Effector memory CD8-positive, alpha-beta T cell (primary cell): ENCODE results near the gene RABGAP1L.
"Not testable (repeated sequence)": the region's sequence is repeated elsewhere in the genome, so short reads cannot be mapped to it uniquely, and the experiment has no call there.

Experiments
- ATAC-seq: fragments of 150-1000 bp; cut with Tn5 transposase; replicated peaks from 2 replicates; pipeline ENCODE4 v1.10.0; 2021; ENCODE audit warnings: mild to moderate bottlenecking, moderate library complexity
- DNase-seq, 3 experiments: peaks; one replicate each; pipeline ENCODE4 v3.0.0; 2021
- H3K27ac Mint-ChIP-seq, 2 donors: one replicate each; pipeline ENCODE4 v1.8.0; 2022; ENCODE audit warnings: mild to moderate bottlenecking in 2 of 2, mixed read lengths in 2 of 2, moderate library complexity in 2 of 2
- H3K27me3 Mint-ChIP-seq, 2 donors: one replicate each; pipeline ENCODE4 v1.8.0; 2022; ENCODE audit warnings: mixed read lengths in 2 of 2
- H3K36me3 Mint-ChIP-seq: one replicate; pipeline ENCODE4 v1.8.0; 2022; ENCODE audit warnings: mild to moderate bottlenecking, moderate library complexity, mixed read lengths; ENCODE audit not compliant: insufficient read depth
- H3K4me1 Mint-ChIP-seq, 2 donors: one replicate each; pipeline ENCODE4 v1.8.0; 2022; ENCODE audit warnings: low read depth in 2 of 2, mixed read lengths in 2 of 2
- H3K4me3 Mint-ChIP-seq, 2 donors: one replicate each; pipeline ENCODE4 v1.8.0; 2022; ENCODE audit warnings: mild to moderate bottlenecking in 2 of 2, mixed read lengths in 2 of 2, moderate library complexity in 2 of 2
- H3K9me3 Mint-ChIP-seq, 2 donors: one replicate each; pipeline ENCODE4 v1.8.0; 2022; ENCODE audit warnings: mixed read lengths in 2 of 2

RABGAP1L gene

DNA sequence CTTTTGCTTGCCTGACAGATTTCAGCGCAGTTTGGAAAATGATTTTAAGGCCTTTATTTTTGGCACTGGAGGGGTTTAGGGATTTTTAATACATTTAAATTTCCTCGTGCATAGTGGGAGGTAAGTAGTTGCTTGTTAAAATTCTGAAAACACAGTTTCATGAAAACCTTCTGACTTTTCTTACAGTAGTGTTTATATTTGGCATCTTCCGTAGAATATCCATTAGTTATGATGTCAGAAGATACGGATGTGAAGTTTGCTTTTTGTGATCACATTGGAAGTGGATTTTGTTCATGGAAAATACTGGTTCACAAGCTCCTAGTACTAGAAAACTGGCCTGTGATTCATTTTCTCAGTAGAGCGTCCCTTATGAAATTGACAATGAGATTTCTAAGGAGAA, 1.3 kb downstream of the RABGAP1L start:
- H3K27ac Mint-ChIP-seq, result peak overlapping the region; percentile 96
- H3K4me3 Mint-ChIP-seq, result peak overlapping the region; percentile 95 to 96
- peaks cover 24% of the 10 kb centered on the region for H3K36me3 Mint-ChIP-seq
- DNase-seq, result no peak
- ATAC-seq, result no peak
- no peaks in the 10 kb centered on the region for H3K9me3 Mint-ChIP-seq
- peaks cover 48 to 77% of the 10 kb centered on the region in 2 donors for H3K4me1 Mint-ChIP-seq
- H3K27me3 Mint-ChIP-seq, result no peaks in the 10 kb centered on the region

GRCh38 chr1:174161813-174162212, 2.5 kb downstream of the RABGAP1L start:
- no peaks in the 10 kb centered on the region for H3K9me3 Mint-ChIP-seq
- H3K27ac Mint-ChIP-seq, result peak overlapping the region; percentile 59 to 96
- no peaks in the 10 kb centered on the region for H3K27me3 Mint-ChIP-seq
- ATAC-seq (no peak), DNase-seq (no peak)
- H3K4me3 Mint-ChIP-seq, result peak overlapping the region; percentile 95 to 96
- peaks cover 29% of the 10 kb centered on the region for H3K36me3 Mint-ChIP-seq
- H3K4me1 Mint-ChIP-seq, result peaks cover 60 to 80% of the 10 kb centered on the region in 2 donors

GRCh38 chr1:174164826-174165225, 5.5 kb downstream of the RABGAP1L start:
- H3K36me3 Mint-ChIP-seq, result peaks cover 20% of the 10 kb centered on the region
- ATAC-seq (no peak), DNase-seq (no peak)
- H3K27me3 Mint-ChIP-seq, result no peaks in the 10 kb centered on the region
- H3K9me3 Mint-ChIP-seq, result no peaks in the 10 kb centered on the region
- peak overlapping the region; percentile 89 to 96 for H3K27ac Mint-ChIP-seq
- H3K4me1 Mint-ChIP-seq, result peaks cover 54 to 86% of the 10 kb centered on the region in 2 donors
- peak overlapping the region in 1 of 2 donors; percentile 74 for H3K4me3 Mint-ChIP-seq

GRCh38 chr1:174165471-174166137, 6.3 kb downstream of the RABGAP1L start:
- ATAC-seq, result peak; percentile 35
- H3K27ac Mint-ChIP-seq, result peak overlapping the region; percentile 89 to 96
- DNase-seq, result no peak
- peaks cover 13% of the 10 kb centered on the region for H3K36me3 Mint-ChIP-seq
- no peaks in the 10 kb centered on the region for H3K27me3 Mint-ChIP-seq
- no peaks in the 10 kb centered on the region for H3K9me3 Mint-ChIP-seq
- H3K4me3 Mint-ChIP-seq, result peak overlapping the region; percentile 43 to 74
- peaks cover 51 to 87% of the 10 kb centered on the region in 2 donors for H3K4me1 Mint-ChIP-seq

DNA sequence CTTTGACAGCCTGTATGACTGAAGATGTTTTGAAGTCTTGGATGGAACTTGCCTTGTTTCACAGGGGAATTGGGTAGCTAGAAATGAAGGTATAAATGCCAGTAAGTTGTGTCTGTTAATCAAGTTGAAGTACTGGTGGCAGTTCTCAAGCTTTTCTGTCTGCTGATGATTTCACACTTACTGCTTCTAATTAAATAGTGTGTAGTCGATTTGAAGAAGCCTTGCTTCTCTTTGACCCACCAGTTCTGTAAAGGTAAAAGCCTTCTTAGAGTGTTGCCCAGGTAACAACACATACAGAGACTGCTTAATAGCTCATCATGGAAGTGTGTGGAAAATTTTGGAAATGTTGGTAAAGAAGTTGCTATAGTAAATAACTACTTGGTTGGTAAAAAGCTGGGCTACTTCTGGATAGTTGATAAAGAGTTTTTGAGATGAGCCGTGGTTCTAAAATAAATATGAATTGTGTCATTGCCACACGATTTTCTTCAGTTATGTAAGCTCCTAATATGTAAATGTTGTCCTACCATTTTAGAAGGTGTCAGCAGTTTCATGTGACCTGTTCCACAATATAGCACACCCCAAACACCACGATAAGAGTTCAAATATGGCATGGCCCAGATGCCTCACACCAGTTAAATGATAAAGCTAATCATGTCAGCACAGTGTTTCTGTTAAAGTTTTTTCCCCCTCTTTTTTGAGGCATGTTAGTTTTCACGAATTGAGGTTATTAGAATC, 7.4 kb downstream of the RABGAP1L start:
- ATAC-seq, result peak; percentile 64
- no peaks in the 10 kb centered on the region for H3K27me3 Mint-ChIP-seq
- no peaks in the 10 kb centered on the region for H3K9me3 Mint-ChIP-seq
- peak overlapping the region; percentile 89 to 96 for H3K27ac Mint-ChIP-seq
- peaks cover 9% of the 10 kb centered on the region for H3K36me3 Mint-ChIP-seq
- H3K4me1 Mint-ChIP-seq, result peaks cover 48 to 82% of the 10 kb centered on the region in 2 donors
- no peak for DNase-seq
- H3K4me3 Mint-ChIP-seq, result peak overlapping the region; percentile 43 to 74

DNA sequence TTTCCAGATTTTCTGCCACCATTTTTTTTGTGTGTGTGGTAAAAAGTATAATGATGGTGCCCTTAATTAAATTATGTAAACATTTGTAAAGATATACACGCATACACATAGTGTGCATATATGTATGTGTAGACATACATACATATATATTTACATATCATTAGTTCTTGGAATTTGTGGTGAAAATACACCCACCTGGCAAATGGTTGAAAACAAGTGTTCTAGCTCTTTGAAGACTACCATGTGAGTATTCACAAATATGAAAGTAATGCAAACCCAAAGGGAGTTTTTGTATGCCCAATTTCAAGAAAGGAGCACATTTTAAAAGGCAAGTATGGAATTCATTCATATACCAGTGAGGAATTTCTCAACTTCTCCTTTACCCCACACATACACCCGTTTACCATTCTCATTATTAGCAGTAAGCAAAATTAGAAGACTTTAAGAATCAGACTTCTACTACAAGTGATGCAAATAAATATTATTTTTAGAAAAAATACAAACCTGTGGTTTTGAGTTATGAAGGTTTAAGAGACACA, 8.0 kb downstream of the RABGAP1L start:
- peaks cover 9% of the 10 kb centered on the region for H3K36me3 Mint-ChIP-seq
- peaks cover 43 to 82% of the 10 kb centered on the region in 2 donors for H3K4me1 Mint-ChIP-seq
- peak overlapping the region; percentile 89 to 96 for H3K27ac Mint-ChIP-seq
- H3K27me3 Mint-ChIP-seq, result no peaks in the 10 kb centered on the region
- H3K9me3 Mint-ChIP-seq, result no peaks in the 10 kb centered on the region
- ATAC-seq, result no peak
- DNase-seq, result no peak
- H3K4me3 Mint-ChIP-seq, result peak overlapping the region in 1 of 2 donors; percentile 8

DNA sequence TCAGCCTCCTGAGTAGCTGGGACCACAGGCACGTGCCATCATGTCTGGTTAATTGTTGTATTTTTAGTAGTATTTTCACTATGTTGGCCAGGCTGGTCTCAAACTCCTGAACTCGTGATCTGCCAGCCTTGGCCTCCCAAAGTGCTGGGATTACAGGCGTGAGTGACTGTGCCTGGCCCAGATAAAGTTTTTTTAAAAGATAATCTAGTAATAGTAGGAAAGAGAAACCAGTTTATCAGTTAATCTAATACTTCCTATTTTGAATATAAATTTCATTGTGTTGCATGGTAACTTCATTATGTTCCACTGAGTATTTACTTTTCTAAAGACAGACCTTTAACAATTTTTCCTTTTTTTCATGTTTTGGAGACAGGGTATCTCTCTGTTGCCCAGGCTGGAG, 10.0 kb downstream of the RABGAP1L start:
- ATAC-seq (no peak), DNase-seq (no peak)
- Mint-ChIP-seq H3K9me3 (no peaks in the 10 kb centered on the region), H3K36me3 (peaks cover 9% of the 10 kb centered on the region), H3K27ac (peak overlapping the region; percentile 52 to 65), H3K4me1 (peaks cover 44 to 86% of the 10 kb centered on the region in 2 donors), H3K27me3 (no peaks in the 10 kb centered on the region), H3K4me3 (peak overlapping the region in 1 of 2 donors; percentile 27)

- Mint-ChIP-seq H3K4me1 (peaks cover 35 to 84% of the 10 kb centered on the region in 2 donors), H3K27ac (peak overlapping the region in 1 of 2 donors; percentile 6), H3K27me3 (no peaks in the 10 kb centered on the region), H3K4me3 (no peak overlapping the region), H3K9me3 (no peaks in the 10 kb centered on the region), H3K36me3 (peaks cover 10% of the 10 kb centered on the region)
- DNase-seq (no peak), ATAC-seq (no peak)
Observed at GRCh38 chr1:174171073-174171472, 11.8 kb downstream of the RABGAP1L start.

DNA sequence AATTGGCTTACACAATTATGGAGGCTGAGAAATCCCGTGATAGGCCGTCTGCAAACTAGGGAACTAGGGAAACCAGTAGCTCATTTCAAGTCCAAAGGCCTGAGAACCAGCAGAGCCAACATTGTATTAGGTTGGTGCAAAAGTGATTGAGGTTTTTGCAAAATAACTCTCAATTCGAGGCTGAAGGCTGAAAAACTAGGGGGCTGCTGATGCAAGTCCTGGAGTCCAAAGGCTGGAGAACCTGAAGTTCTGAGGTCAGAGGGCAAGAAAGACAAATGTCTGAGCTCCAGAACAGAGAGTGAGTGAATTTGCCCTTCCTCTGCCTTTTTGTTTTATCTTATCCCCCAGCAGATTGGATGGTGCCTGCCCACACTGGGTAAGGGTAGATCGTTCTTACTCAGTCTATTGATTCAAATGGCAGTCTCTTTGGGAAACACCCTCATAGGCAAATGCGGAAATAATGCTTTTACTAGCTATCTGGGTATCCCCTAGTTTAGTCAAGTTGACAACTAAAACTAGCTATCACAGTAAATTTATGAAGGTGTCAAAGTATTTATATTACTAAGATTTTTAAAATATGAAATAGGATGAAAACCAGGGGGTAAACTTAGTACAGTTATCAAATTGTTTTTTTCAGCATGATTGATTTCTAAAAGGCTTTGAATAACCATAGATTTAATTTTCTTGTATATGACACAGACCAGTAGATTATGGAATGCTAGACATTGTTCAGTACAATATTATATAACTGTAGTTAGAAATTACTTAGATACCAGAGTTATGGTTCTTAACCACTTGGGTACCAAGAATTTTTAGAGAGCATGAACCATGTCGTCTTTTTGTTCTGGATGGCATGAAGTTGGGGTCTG, 15.4 kb downstream of the RABGAP1L start:
- no peaks in the 10 kb centered on the region for H3K9me3 Mint-ChIP-seq
- DNase-seq (no peak), ATAC-seq (peak; percentile 51)
- no peaks in the 10 kb centered on the region for H3K27me3 Mint-ChIP-seq
- peak overlapping the region; percentile 69 to 88 for H3K27ac Mint-ChIP-seq
- H3K4me3 Mint-ChIP-seq, result peak overlapping the region in 1 of 2 donors; percentile 57
- H3K4me1 Mint-ChIP-seq, result peaks cover 36 to 75% of the 10 kb centered on the region in 2 donors
- peaks cover 11% of the 10 kb centered on the region for H3K36me3 Mint-ChIP-seq

DNA sequence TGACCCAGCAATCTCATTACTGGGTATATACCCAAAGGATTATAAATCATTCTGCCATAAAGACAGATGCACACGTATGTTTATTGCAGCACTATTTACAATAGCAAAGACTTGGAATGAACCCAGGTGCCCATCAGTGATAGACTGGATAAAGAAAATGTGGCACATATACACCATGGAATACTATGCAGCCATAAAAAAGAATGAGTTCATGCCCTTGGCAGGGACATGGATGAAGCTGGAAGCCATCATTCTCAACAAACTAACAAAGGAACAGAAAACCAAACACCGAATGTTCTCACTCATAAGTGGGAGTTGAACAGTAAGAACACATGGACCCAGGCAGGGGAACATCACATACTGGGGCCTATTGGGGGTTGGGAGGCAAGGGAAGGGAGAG, 19.1 kb downstream of the RABGAP1L start:
- ATAC-seq, H3K4me3 Mint-ChIP-seq, DNase-seq, H3K9me3 Mint-ChIP-seq, H3K27me3 Mint-ChIP-seq: not testable (repeated sequence)
- peak overlapping the region in 1 of 2 donors; percentile 46 for H3K27ac Mint-ChIP-seq
- H3K4me1 Mint-ChIP-seq, result peaks cover 31 to 73% of the 10 kb centered on the region in 2 donors
- peaks cover 17% of the 10 kb centered on the region for H3K36me3 Mint-ChIP-seq

DNA sequence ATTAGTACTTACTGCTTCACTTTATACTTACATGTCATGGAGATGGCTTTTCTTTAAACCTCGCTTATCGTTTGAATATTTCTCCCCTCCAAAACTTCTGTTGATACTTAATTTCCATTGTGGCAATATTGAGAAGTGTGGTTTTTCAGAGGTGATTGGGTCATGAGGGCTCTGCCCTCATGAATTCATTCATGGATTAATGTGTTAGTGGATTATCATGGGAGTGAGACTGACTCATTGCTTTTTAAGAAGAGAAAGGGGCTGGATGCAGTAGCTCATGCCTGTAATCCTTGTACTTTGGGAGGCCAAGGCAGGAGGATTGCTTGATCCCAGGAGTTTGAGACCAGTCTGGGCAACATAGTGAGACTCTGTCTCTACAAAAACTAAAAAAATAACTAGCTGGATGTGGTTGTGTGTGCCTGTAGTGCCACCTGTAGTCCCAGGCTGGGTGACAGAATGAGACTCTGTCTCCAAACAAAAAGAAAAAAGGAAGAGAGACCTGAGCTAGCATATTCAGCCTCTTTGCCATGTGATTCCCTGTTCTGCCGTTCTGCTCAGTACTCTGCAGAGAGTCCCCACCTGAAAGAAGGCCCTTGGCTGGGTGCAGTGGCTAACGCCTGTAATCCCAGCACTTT, 30.2 kb downstream of the RABGAP1L start:
- ATAC-seq, result peak; percentile 48
- Mint-ChIP-seq H3K27ac (peak overlapping the region; percentile 87 to 88), H3K9me3 (no peaks in the 10 kb centered on the region), H3K4me3 (peak overlapping the region in 1 of 2 donors; percentile 58), H3K4me1 (peaks cover 42 to 49% of the 10 kb centered on the region in 2 donors), H3K36me3 (no peaks in the 10 kb centered on the region), H3K27me3 (no peaks in the 10 kb centered on the region)
- DNase-seq, result no peak

DNA sequence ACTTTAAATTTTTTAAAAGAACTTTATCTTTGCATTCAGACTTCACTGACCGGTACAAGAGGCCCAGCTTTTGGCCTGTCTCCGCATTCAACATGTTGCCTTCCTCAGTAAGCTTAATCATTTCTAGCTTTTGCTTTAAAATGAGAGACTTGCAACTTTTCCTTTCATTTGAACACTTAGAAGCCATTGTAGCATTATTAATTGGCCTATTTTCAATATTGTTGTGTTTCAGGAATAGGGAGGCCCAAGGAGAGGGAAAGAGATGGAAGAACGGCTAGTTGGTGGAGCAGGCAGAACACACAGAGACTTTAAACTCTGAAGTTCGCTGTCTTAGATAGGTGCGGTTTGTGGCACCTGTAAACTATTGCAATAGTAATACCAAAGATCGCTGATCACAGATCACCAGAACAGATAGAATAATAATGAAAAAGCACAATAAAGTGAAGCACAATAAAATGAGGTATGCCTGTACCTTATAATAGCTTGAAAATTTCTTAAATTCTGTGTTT, 31.4 kb downstream of the RABGAP1L start:
- Mint-ChIP-seq H3K27ac (peak overlapping the region; percentile 88), H3K4me1 (peaks cover 38 to 49% of the 10 kb centered on the region in 2 donors), H3K36me3 (no peaks in the 10 kb centered on the region), H3K4me3 (peak overlapping the region in 1 of 2 donors; percentile 58), H3K9me3 (no peaks in the 10 kb centered on the region), H3K27me3 (no peaks in the 10 kb centered on the region)
- ATAC-seq, result no peak
- DNase-seq, result no peak
